ENCODE measurements around the gene IDE. TPM values are rescaled to one million over a fixed set of nuclear protein-coding genes. Genes with fewer than 3 reads are reported as not detected.

The IDE gene
- 10 to 100 TPM; 22.6 to 59.7 (median 43.0) TPM for total RNA-seq

DNA sequence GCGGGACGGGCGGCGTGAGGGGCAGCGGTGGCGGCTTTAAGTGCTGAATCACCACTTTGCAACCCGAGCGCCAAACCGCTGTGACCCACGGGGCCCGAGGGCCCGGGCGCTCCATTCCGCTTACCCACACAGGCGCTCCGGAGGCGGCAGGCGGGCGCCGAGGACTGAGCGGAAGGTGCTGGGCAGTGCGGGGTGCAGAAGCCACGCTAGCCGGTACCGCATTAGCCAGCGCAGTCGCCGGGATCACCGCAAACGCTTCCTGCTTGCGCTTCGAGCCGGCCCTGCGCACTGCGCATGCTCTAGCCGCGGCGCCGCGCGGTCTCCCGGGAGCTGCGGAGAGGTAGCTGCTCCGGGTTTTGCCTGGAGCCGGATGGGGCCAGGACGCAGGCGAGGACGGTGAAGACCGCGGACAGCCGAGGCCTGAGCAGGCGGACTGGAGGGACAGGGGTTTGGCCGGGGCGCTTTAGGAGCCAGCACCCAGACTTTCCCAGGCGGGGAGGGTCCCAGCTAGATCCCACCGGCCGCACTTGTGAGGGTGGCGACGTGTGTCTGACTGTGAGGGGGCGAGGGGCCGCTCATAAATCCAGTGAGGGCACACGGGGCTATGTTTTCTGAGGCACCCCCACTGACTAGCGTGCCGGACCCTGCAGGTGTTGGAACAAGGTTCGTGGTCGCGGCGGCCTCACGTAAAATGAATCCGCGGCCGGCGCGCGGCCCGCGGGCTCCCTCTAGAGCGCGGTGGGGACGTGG, at the start of gene IDE:
Gene IDE, minus strand, starts transcription at position 296 of the 750 bp plus-strand sequence. Its CDS starts 74 bp downstream, at position 222.
- no peaks in the 10 kb centered on the region for H3K27me3 ChIP-seq
- no peaks in the 10 kb centered on the region for H3K9me3 ChIP-seq
- H3K36me3 ChIP-seq, result no peaks in the 10 kb centered on the region
- H3K27ac ChIP-seq, result peak within 1 kb of the TSS; percentile 91 to 93
- peak; percentile 79 to 83 for DNase-seq
- no peaks in the 10 kb centered on the region for H3K4me1 ChIP-seq
- TF ChIP-seq, protein P1, sequence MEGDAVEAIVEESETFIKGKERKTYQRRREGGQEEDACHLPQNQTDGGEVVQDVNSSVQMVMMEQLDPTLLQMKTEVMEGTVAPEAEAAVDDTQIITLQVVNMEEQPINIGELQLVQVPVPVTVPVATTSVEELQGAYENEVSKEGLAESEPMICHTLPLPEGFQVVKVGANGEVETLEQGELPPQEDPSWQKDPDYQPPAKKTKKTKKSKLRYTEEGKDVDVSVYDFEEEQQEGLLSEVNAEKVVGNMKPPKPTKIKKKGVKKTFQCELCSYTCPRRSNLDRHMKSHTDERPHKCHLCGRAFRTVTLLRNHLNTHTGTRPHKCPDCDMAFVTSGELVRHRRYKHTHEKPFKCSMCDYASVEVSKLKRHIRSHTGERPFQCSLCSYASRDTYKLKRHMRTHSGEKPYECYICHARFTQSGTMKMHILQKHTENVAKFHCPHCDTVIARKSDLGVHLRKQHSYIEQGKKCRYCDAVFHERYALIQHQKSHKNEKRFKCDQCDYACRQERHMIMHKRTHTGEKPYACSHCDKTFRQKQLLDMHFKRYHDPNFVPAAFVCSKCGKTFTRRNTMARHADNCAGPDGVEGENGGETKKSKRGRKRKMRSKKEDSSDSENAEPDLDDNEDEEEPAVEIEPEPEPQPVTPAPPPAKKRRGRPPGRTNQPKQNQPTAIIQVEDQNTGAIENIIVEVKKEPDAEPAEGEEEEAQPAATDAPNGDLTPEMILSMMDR (IDR thresholded peaks at IDR 0.05), result peak; percentile 73 to 93 (median 84)
- peak in 1 of 2 donors; percentile 53 for TF ChIP-seq POLR2A (IDR thresholded peaks at IDR 0.05)
- H3K4me3 ChIP-seq, result peak within 1 kb of the TSS; percentile 73 to 91
- intact Hi-C loops (cut with DNase I; ENCODE audit: low total_unique reads), result no loop called here

DNA sequence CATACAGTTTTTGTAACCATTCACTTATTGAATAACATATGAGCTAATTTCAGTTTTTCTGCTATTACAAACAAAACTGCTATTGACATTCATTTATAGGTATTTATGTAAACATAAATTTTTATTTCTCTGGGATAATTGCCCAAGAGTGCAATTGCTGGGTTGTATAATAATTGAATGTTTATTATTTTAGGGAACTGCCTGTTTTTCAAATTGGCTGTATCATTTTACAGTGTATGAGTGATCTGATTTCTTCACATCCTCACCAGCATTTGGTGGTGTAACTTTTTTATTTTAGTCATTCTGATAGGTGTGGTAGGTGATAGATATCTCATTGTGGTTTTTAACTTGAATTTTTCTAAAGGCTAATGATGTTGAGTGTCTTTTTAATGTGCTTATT, 45.5 kb upstream of the IDE start:
- H3K9me3 ChIP-seq, result no peaks in the 10 kb centered on the region
- intact Hi-C loops (cut with DNase I; ENCODE audit: low total_unique reads), result no loop called here
- no peaks in the 10 kb centered on the region for H3K27me3 ChIP-seq
- H3K4me1 ChIP-seq, result no peaks in the 10 kb centered on the region
- no peak for DNase-seq
- H3K36me3 ChIP-seq, result no peaks in the 10 kb centered on the region
- TF ChIP-seq POLR2A (IDR thresholded peaks at IDR 0.05), result no peak
- TF ChIP-seq, protein P1 (IDR thresholded peaks at IDR 0.05), result no peak
- H3K4me3 ChIP-seq, result no peak overlapping the region
- H3K27ac ChIP-seq, result no peak overlapping the region

DNA sequence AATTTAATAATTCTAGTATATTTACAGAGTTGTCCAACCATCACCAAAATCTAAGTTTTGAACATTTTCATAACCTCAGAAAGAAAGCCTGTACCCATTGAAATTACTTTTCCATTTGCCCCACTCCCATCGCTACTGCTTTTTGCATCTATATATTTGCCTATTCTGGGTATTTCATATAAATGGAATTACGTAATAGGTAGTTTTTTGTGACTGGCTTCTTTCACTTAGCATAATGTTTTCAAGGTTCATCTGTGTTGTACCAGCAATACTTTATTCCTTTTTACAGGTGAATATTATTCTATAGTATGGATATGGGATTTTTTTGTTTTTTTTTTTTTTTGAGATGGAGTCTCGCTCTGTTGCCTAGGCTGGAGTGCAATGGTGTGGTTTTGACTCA, 41.6 kb upstream of the IDE start:
- no peaks in the 10 kb centered on the region for H3K9me3 ChIP-seq
- H3K27ac ChIP-seq, result no peak overlapping the region
- H3K27me3 ChIP-seq, result no peaks in the 10 kb centered on the region
- no peak for DNase-seq
- H3K36me3 ChIP-seq, result no peaks in the 10 kb centered on the region
- no peak overlapping the region for H3K4me3 ChIP-seq
- TF ChIP-seq, protein P1 (IDR thresholded peaks at IDR 0.05), result no peak
- TF ChIP-seq POLR2A (IDR thresholded peaks at IDR 0.05), result no peak
- no peaks in the 10 kb centered on the region for H3K4me1 ChIP-seq
- intact Hi-C loops (cut with DNase I; ENCODE audit: low total_unique reads), result no loop called here

DNA sequence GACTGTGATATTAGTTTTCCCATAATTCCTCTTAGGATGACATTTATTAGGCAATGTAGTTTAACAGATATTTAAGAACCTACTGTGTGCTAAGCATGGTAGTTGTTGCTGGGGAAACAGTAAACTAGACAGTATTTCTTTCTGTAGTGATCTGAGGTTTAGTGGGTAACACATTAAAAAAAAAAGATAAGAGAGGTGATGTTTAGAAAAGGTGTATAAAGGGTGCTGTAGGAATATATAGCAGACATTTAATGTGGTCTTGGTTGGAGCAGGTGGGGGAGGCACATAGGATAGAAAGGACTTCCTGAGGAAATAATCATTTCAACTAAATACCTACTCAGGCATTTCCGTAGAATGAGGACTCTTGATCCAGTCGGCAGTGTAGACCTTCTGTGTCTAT, 30.9 kb upstream of the IDE start:
- H3K4me1 ChIP-seq, result no peaks in the 10 kb centered on the region
- no peak overlapping the region for H3K4me3 ChIP-seq
- H3K9me3 ChIP-seq, result no peaks in the 10 kb centered on the region
- intact Hi-C loops (cut with DNase I; ENCODE audit: low total_unique reads), result no loop called here
- no peaks in the 10 kb centered on the region for H3K36me3 ChIP-seq
- H3K27me3 ChIP-seq, result no peaks in the 10 kb centered on the region
- no peak for DNase-seq
- TF ChIP-seq, protein P1 (IDR thresholded peaks at IDR 0.05), result no peak
- TF ChIP-seq POLR2A (IDR thresholded peaks at IDR 0.05), result no peak
- H3K27ac ChIP-seq, result no peak overlapping the region

DNA sequence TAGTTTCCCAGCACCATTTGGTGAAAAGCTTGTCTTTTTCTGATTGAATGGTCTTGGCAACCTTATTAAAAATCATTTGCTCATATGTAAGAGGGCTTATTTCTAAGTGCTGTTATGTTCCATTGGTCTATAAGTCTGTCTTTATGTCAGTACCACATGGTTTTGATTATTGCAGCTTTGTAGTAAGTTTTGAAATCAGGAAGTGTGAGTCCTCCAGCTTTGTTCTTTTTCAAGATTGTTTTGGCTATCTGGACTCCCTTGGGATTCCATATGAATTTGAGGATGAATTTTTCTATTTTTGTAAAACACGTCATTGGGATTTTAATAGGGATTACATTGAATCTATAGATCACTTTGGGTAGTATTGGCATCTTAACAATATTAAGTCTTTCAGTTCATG, 24.4 kb upstream of the IDE start:
- no peak for DNase-seq

More for the DNA sequence above, 24.4 kb upstream of the IDE start:
- Histone ChIP-seq H3K9me3 (no peaks in the 10 kb centered on the region), H3K4me3 (no peak overlapping the region), H3K27me3 (no peaks in the 10 kb centered on the region), H3K36me3 (no peaks in the 10 kb centered on the region), H3K27ac (no peak overlapping the region), H3K4me1 (no peaks in the 10 kb centered on the region)
- no peak for TF ChIP-seq POLR2A (IDR thresholded peaks at IDR 0.05)
- TF ChIP-seq, protein P1 (IDR thresholded peaks at IDR 0.05), result no peak
- intact Hi-C loops (cut with DNase I; ENCODE audit: low total_unique reads), result no loop called here

Measured in uterus (tissue), 4 donors.